SK-N-SH treated with all-trans-retinoic acid at 6 μM for 48 hours (cell line): ENCODE measurements around the gene DPF3.

Experiments
- ARNTL ChIP-seq: fragments of 450-650 bp; formaldehyde crosslinking; IDR thresholded peaks from 2 replicates; pipeline ENCODE4 v1.5.0; 2020; ENCODE audit warnings: low read depth, mild to moderate bottlenecking, moderate library complexity, borderline replicate concordance
- BACH2 ChIP-seq: fragments of 250-450 bp; sonication (Bioruptor Pico); IDR thresholded peaks from 2 replicates; pipeline ENCODE4 v1.9.0; 2021; ENCODE audit warnings: mild to moderate bottlenecking, borderline replicate concordance
- ESRRG ChIP-seq: fragments of 250-450 bp; sonication (Bioruptor Pico); IDR thresholded peaks from 2 replicates; pipeline ENCODE4 v1.6.1; 2021; ENCODE audit warnings: mild to moderate bottlenecking
- ISL1 ChIP-seq: fragments of 250-450 bp; sonication (Bioruptor Pico); IDR thresholded peaks from 2 replicates; pipeline ENCODE4 v2.1.2; 2022; ENCODE audit warnings: mild to moderate bottlenecking, moderate library complexity
- RARB ChIP-seq: fragments of 250-450 bp; sonication (Bioruptor Pico); IDR thresholded peaks from 2 replicates; pipeline ENCODE4 v1.8.0; 2021; ENCODE audit warnings: mild to moderate bottlenecking, moderate library complexity
- TCF4 ChIP-seq: fragments of 250-450 bp; sonication (Bioruptor Pico); IDR thresholded peaks from 2 replicates; pipeline ENCODE4 v1.8.0; 2021; ENCODE audit warnings: mild to moderate bottlenecking, moderate library complexity, borderline replicate concordance
- TOX ChIP-seq: fragments of 250-450 bp; sonication (Bioruptor Pico); IDR thresholded peaks from 2 replicates; pipeline ENCODE4 v1.8.0; 2021; ENCODE audit warnings: mild to moderate bottlenecking, moderate library complexity, borderline replicate concordance
- ZC3H10 ChIP-seq: fragments of 250-450 bp; sonication (Bioruptor Pico); IDR thresholded peaks from 2 replicates; pipeline ENCODE4 v1.5.1; 2021; ENCODE audit warnings: mild to moderate bottlenecking, moderate library complexity
- ZFP30 ChIP-seq: fragments of 450-650 bp; formaldehyde crosslinking; IDR thresholded peaks from 2 replicates; pipeline ENCODE4 v1.5.0; 2022; ENCODE audit warnings: mild to moderate bottlenecking, moderate library complexity
- ZNF70 ChIP-seq: fragments of 450-650 bp; formaldehyde crosslinking; IDR thresholded peaks from 2 replicates; pipeline ENCODE4 v1.5.0; 2020; ENCODE audit warnings: mild to moderate bottlenecking, moderate library complexity
- TF ChIP-seq, protein P1 (sequence below): fragments of 250-450 bp; sonication (Bioruptor Pico); IDR thresholded peaks from 2 replicates; pipeline ENCODE4 v1.5.1; 2021; ENCODE audit warnings: mild to moderate bottlenecking, moderate library complexity
- TF ChIP-seq, protein P2 (sequence below): fragments of 250-450 bp; sonication (Bioruptor Pico); IDR thresholded peaks from 2 replicates; pipeline ENCODE4 v1.8.0; 2020; ENCODE audit warnings: mild to moderate bottlenecking, moderate library complexity, borderline replicate concordance
- TF ChIP-seq, protein P3 (sequence below): fragments of 250-450 bp; sonication (Bioruptor Pico); IDR thresholded peaks from 2 replicates; pipeline ENCODE4 v1.5.1; 2020; ENCODE audit warnings: low read depth, mild to moderate bottlenecking, moderate library complexity

DNA sequence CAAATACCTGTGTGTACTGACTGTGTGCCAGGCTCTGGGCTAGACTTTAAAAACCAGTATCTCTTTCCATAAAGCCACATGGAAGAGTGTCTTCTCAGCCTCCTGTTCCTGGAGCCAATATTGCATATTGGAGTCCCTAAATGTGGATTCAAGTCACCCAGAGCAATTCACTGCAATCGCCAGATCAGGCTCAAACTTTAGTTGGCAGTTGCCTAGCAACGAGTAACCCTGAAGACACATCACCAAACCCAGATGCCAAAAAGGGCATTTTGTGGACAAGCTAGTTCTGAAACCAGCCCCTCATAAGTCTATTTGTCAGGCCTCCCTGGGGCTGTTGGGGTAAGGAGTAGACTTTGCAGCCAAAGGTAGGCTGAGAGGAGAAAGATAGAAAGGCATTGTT is 13.7 kb downstream of the DPF3 start:
- TF ChIP-seq, protein P1, sequence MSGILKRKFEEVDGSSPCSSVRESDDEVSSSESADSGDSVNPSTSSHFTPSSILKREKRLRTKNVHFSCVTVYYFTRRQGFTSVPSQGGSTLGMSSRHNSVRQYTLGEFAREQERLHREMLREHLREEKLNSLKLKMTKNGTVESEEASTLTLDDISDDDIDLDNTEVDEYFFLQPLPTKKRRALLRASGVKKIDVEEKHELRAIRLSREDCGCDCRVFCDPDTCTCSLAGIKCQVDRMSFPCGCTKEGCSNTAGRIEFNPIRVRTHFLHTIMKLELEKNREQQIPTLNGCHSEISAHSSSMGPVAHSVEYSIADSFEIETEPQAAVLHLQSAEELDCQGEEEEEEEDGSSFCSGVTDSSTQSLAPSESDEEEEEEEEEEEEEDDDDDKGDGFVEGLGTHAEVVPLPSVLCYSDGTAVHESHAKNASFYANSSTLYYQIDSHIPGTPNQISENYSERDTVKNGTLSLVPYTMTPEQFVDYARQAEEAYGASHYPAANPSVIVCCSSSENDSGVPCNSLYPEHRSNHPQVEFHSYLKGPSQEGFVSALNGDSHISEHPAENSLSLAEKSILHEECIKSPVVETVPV (CRISPR knock-in tag) = no peak
- TF ChIP-seq ARNTL (CRISPR knock-in tag) = no peak
- TF ChIP-seq, protein P2, sequence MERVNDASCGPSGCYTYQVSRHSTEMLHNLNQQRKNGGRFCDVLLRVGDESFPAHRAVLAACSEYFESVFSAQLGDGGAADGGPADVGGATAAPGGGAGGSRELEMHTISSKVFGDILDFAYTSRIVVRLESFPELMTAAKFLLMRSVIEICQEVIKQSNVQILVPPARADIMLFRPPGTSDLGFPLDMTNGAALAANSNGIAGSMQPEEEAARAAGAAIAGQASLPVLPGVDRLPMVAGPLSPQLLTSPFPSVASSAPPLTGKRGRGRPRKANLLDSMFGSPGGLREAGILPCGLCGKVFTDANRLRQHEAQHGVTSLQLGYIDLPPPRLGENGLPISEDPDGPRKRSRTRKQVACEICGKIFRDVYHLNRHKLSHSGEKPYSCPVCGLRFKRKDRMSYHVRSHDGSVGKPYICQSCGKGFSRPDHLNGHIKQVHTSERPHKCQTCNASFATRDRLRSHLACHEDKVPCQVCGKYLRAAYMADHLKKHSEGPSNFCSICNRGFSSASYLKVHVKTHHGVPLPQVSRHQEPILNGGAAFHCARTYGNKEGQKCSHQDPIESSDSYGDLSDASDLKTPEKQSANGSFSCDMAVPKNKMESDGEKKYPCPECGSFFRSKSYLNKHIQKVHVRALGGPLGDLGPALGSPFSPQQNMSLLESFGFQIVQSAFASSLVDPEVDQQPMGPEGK (CRISPR knock-in tag) = no peak
- no peak for TF ChIP-seq BACH2 (CRISPR knock-in tag)
- TF ChIP-seq RARB (CRISPR knock-in tag) = no peak
- TF ChIP-seq ZFP30 (CRISPR knock-in tag) = no peak
- no peak for TF ChIP-seq ESRRG (CRISPR knock-in tag)
- TF ChIP-seq TCF4 (CRISPR knock-in tag) = no peak
- no peak for TF ChIP-seq TOX (CRISPR knock-in tag)
- TF ChIP-seq ISL1 (CRISPR knock-in tag) = no peak
- no peak for TF ChIP-seq ZC3H10 (CRISPR knock-in tag)
- no peak for TF ChIP-seq ZNF70
- TF ChIP-seq, protein P3, sequence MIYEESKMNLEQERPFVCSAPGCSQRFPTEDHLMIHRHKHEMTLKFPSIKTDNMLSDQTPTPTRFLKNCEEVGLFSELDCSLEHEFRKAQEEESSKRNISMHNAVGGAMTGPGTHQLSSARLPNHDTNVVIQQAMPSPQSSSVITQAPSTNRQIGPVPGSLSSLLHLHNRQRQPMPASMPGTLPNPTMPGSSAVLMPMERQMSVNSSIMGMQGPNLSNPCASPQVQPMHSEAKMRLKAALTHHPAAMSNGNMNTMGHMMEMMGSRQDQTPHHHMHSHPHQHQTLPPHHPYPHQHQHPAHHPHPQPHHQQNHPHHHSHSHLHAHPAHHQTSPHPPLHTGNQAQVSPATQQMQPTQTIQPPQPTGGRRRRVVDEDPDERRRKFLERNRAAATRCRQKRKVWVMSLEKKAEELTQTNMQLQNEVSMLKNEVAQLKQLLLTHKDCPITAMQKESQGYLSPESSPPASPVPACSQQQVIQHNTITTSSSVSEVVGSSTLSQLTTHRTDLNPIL = no peak
